ENCODE results near the gene VAV3. TPM values are rescaled to one million over a fixed set of nuclear protein-coding genes. Genes with fewer than 3 reads are reported as not detected.

Gene VAV3
- total RNA-seq, 2 experiments from 2014 or later: 5.3 to 6.2 TPM

DNA sequence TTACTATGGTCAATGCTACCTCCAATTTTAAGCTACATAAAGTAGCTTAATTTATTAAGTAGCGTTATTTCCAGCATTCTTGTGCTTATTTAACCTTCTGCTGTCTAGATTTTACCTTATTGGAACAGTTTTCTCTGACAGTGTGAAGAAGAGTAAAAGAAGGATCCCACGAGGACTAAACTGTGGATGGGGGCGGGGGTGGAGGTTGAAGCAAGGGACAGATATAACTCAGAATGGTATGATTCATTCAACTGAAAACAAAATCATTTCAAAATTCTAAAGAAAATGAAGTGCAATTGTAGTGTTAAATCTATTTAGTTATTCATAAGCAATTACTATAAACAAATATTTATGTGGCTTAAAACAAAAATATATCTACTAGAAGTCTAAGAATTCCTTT lies 11.5 kb upstream of the VAV3 start:
- TF ChIP-seq, protein P1, sequence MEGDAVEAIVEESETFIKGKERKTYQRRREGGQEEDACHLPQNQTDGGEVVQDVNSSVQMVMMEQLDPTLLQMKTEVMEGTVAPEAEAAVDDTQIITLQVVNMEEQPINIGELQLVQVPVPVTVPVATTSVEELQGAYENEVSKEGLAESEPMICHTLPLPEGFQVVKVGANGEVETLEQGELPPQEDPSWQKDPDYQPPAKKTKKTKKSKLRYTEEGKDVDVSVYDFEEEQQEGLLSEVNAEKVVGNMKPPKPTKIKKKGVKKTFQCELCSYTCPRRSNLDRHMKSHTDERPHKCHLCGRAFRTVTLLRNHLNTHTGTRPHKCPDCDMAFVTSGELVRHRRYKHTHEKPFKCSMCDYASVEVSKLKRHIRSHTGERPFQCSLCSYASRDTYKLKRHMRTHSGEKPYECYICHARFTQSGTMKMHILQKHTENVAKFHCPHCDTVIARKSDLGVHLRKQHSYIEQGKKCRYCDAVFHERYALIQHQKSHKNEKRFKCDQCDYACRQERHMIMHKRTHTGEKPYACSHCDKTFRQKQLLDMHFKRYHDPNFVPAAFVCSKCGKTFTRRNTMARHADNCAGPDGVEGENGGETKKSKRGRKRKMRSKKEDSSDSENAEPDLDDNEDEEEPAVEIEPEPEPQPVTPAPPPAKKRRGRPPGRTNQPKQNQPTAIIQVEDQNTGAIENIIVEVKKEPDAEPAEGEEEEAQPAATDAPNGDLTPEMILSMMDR (IDR thresholded peaks at IDR 0.05): no peak
- no peak for ATAC-seq
- intact Hi-C loops (cut with micrococcal nuclease): no loop called here

DNA sequence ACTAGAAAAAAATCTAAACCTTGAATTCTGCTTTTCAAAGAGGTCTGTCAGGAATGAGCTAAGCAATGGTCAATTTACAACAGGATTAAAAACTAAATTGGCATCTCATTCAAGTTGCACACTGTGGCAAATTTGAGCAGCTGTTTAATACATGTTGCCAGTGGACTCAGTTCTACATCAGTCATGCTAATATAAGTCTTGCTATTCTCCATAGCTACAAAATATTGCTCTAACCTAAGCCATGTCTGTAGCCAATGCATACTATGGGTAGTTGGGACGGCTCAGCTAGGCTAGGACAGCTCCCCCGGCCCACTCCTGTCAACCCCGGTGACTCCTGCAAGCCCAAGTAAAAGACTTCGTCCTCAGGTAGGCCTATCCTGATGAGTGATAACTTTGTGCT lies 10.9 kb upstream of the VAV3 start:
- ChIA-PET POLR2A (no interaction called here), CTCF (interaction anchor here (0.9 to 2.7 kb wide), 7 partner anchors 8 to 193 kb away, joined by 3 to 7 read pairs (median 4); partner anchors contain the start of gene VAV3)
- no peak for DNase-seq
- no peak for ATAC-seq
- TF ChIP-seq, protein P1 (IDR thresholded peaks at IDR 0.05): no peak
- Mint-ChIP-seq H3K27ac (no peak overlapping the region), H3K4me1 (ENCODE audit: low read depth) (peaks cover 16% of the 10 kb centered on the region), H3K4me3 (no peak overlapping the region), H3K9me3 (no peaks in the 10 kb centered on the region), H3K27me3 (no peaks in the 10 kb centered on the region), H3K36me3 (ENCODE audit: low read depth) (no peaks in the 10 kb centered on the region)
- intact Hi-C loops (cut with micrococcal nuclease): no loop called here

More for the DNA sequence above, 11.5 kb upstream of the VAV3 start:
- POLR2A ChIA-PET: no interaction called here
- CTCF ChIA-PET: interaction anchor here (1.4 to 2.7 kb wide), 5 partner anchors 9 to 194 kb away, joined by 3 to 7 read pairs (median 6); no protein-coding TSS in a partner anchor
- H3K27ac Mint-ChIP-seq: no peak overlapping the region
- H3K36me3 Mint-ChIP-seq (ENCODE audit: low read depth): no peaks in the 10 kb centered on the region
- no peaks in the 10 kb centered on the region for H3K27me3 Mint-ChIP-seq
- no peak overlapping the region for H3K4me3 Mint-ChIP-seq
- H3K4me1 Mint-ChIP-seq (ENCODE audit: low read depth): peaks cover 16% of the 10 kb centered on the region
- peak; percentile 22 for DNase-seq
- H3K9me3 Mint-ChIP-seq: no peaks in the 10 kb centered on the region

DNA sequence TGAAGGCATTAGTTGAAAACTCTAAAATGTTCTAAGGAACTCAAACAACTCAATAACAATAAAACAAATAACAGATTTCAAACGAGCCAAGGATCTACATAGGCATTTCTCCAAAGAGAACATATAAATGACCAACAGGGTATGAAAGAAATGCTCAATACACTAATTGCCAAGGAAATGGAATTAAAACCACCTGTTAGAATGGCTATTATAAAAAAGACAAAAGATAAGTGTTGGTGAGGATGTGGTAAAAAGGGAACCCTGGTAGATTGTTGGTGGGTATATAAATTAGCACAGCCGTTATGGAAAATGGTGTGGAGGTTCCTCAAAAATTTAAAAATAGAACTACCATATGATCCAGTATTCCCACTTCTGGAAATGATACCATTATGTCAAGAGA lies 9.1 kb upstream of the VAV3 start:
- H3K27ac Mint-ChIP-seq: no peak overlapping the region
- TF ChIP-seq, protein P1 (IDR thresholded peaks at IDR 0.05): no peak
- ATAC-seq (no peak), DNase-seq (no peak)
- POLR2A ChIA-PET: no interaction called here
- H3K4me3 Mint-ChIP-seq: no peak overlapping the region
- H3K9me3 Mint-ChIP-seq: no peaks in the 10 kb centered on the region
- intact Hi-C loops (cut with micrococcal nuclease): no loop called here
- H3K27me3 Mint-ChIP-seq: no peaks in the 10 kb centered on the region
- CTCF ChIA-PET: no interaction called here
- no peaks in the 10 kb centered on the region for H3K36me3 Mint-ChIP-seq (ENCODE audit: low read depth)
- peaks cover 12% of the 10 kb centered on the region for H3K4me1 Mint-ChIP-seq (ENCODE audit: low read depth)

DNA sequence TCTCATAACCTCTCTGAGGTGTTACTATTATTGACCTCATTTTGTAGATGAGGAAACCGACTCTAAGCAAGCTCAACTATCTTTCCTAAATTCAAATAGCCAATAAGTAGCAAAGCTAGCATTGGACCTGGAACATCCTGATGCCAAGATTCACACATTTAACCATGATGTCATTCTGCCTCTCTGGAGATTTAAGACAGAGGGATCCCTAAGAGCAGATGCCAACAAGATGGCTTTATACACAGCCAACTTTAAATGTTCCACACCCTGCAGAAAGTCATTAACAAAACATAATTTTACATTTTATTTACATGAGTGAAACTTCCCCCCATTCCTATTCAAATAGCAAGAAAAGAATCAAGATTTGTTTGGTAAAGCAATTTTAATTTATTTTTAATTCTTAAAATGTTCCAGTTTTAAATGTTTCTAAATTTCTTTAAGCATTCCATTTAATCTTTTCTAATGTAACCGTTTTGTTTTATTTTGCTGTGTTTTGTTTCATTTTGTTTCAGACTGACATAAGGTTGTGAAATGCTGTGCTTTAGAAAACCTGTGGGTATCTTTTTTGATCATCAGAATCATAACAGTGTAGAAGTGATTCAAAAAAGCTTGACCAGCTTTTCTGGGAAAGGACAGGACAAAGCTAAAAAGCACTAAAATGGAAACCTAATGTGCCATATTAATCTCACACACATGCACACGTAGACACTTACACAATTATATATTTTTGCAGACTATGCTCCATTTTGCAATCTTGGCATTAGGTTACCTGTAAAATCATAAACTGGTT lies 7.6 kb upstream of the VAV3 start:
- TF ChIP-seq, protein P1 (IDR thresholded peaks at IDR 0.05): no peak
- Mint-ChIP-seq H3K27ac (no peak overlapping the region), H3K9me3 (no peaks in the 10 kb centered on the region), H3K4me3 (no peak overlapping the region), H3K27me3 (no peaks in the 10 kb centered on the region), H3K36me3 (ENCODE audit: low read depth) (no peaks in the 10 kb centered on the region), H3K4me1 (ENCODE audit: low read depth) (peaks cover 7% of the 10 kb centered on the region)
- intact Hi-C loops (cut with micrococcal nuclease): no loop called here
- DNase-seq (no peak), ATAC-seq (no peak)
- CTCF ChIA-PET: interaction anchor here (0.7 to 1.0 kb wide), 3 partner anchors 34 to 191 kb away, joined by 3 to 5 read pairs (median 3); no protein-coding TSS in a partner anchor
- POLR2A ChIA-PET: interaction anchor here (1.2 kb wide), 1 partner anchor 9 kb away, joined by 4 read pairs; no protein-coding TSS in a partner anchor

DNA sequence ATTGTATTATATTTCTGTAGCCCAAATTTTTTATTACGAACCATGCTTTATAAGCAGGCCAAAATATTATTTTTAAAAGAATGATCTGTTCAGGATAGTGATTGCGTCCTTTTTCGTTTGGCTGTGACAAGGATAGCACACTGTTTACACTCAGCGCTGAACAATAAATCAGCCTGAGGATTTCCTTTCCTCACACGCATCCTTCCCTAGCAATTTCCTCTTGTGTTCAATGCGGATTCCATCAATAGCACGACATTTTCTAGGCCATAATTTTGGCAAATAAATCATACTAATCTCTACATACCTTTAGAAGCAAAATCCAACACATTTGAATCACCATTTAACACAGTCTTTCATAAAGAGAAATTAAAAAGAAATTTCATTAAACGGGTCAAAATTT lies 1.6 kb upstream of the VAV3 start:
- ATAC-seq (no peak), DNase-seq (no peak)
- intact Hi-C loops (cut with micrococcal nuclease): no loop called here
- TF ChIP-seq, protein P1 (IDR thresholded peaks at IDR 0.05): no peak
- no peaks in the 10 kb centered on the region for H3K9me3 Mint-ChIP-seq
- no peak overlapping the region for H3K27ac Mint-ChIP-seq
- CTCF ChIA-PET: no interaction called here
- peaks cover 14% of the 10 kb centered on the region for H3K4me1 Mint-ChIP-seq (ENCODE audit: low read depth)
- no peak overlapping the region for H3K4me3 Mint-ChIP-seq
- no peaks in the 10 kb centered on the region for H3K36me3 Mint-ChIP-seq (ENCODE audit: low read depth)
- POLR2A ChIA-PET: no interaction called here
- H3K27me3 Mint-ChIP-seq: no peaks in the 10 kb centered on the region
